Kidney epithelial cell (primary cell): ENCODE data around the gene ITGA2. TPM values are rescaled to one million over a fixed set of nuclear protein-coding genes. Genes with fewer than 3 reads are reported as not detected.

Experiments
- DNase-seq: peaks from one replicate; pipeline ENCODE4 v3.0.0-alpha.2; 2010; ENCODE audit warnings: low read depth
- H3K27me3 ChIP-seq: 2 replicates; pipeline ENCODE4 v1.6.0; 2011; ENCODE audit warnings: low read length; ENCODE audit not compliant: control insufficient read depth, insufficient read depth
- H3K36me3 ChIP-seq: 2 replicates; pipeline ENCODE4 v1.5.1; 2011; ENCODE audit warnings: low read length; ENCODE audit not compliant: control insufficient read depth, insufficient read depth
- H3K4me3 ChIP-seq: 2 replicates; pipeline ENCODE4 v1.5.1; 2011; ENCODE audit warnings: low read depth, mild to moderate bottlenecking, control low read depth, low read length
- total RNA-seq: library from RNA; depleted of rRNA; stranded (reverse); fragments of >200 nt; gene quantifications from 2 replicates; pipeline ENCODE4 v1.2.3, GENCODE V29; 2015
- TF ChIP-seq, protein P1 (sequence below): IDR thresholded peaks from 2 replicates; pipeline ENCODE4 v1.5.1; 2011; ENCODE audit warnings: mild to moderate bottlenecking, moderate library complexity, low read length, control low read depth, inconsistent platforms; ENCODE audit not compliant: insufficient read depth, poor library complexity, severe bottlenecking

ITGA2 gene
- total RNA-seq, 1 donor from 2014 or later: 62.0 TPM

DNA sequence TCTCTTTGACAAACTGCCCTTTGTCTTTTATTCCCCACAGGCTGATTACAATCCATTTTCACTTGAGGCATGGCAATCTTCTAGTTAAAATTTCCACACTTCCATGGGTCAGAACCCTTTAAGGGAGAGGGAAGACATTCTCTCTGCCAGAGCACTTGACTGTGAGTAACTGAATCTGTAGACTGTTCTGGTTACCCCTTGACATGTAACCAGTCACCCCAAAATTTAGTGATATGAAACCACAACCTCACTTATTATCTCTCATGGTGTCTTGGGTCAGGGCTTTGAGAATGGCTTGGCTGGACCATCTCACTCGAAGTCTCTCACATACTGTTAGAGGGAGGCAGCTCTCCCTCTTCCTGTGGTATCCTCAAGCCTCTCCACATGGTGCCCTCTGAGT is 14.0 kb downstream of the ITGA2 start:
- no peaks in the 10 kb centered on the region for H3K27me3 ChIP-seq
- TF ChIP-seq, protein P1, sequence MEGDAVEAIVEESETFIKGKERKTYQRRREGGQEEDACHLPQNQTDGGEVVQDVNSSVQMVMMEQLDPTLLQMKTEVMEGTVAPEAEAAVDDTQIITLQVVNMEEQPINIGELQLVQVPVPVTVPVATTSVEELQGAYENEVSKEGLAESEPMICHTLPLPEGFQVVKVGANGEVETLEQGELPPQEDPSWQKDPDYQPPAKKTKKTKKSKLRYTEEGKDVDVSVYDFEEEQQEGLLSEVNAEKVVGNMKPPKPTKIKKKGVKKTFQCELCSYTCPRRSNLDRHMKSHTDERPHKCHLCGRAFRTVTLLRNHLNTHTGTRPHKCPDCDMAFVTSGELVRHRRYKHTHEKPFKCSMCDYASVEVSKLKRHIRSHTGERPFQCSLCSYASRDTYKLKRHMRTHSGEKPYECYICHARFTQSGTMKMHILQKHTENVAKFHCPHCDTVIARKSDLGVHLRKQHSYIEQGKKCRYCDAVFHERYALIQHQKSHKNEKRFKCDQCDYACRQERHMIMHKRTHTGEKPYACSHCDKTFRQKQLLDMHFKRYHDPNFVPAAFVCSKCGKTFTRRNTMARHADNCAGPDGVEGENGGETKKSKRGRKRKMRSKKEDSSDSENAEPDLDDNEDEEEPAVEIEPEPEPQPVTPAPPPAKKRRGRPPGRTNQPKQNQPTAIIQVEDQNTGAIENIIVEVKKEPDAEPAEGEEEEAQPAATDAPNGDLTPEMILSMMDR: no peak
- no peaks in the 10 kb centered on the region for H3K36me3 ChIP-seq

DNA sequence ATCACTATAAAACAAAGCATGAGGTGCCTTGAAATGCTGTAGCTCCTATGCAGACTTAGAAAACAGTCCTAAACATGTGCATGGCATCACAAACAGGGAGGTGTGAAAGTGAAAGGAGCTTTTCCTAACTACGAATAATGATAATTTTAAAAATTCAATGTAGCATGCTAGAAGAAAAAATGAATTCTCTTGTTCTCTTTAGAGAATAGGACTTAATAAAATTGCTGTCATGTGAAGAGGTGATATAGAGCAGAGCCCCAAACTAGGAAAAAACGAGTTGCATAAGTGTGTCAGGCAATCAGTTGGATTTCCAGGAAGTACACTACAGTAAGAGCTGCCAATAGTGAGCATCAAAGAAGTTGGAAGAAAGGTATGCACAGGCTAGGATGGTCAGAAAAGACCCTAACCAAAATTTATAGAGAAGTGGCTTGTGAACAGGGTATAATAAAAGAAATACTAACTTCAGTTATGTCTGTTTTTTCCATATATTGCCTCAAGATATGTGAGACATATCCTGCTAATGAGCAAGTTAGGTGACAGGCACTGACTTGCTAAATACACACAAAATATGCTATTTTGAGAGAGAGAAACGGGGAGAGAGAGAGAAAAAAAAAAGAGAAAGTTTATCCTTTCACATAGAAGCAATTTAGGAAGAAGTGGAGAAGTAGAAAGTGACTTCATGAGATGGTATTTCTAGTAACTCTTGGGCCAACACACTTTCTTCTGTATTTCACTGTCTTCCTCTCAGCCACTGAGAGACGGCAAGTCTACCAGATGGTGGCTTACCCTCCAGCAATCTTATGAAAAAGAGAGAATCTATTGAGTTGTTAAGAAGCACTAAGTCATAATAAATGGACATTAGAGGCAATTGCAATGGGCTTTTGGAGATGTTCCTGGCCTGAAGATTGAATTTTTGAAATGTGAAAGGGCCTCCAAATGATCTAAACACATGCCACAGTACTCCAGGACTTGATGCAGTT is 18.0 kb downstream of the ITGA2 start:
- H3K36me3 ChIP-seq: no peaks in the 10 kb centered on the region
- TF ChIP-seq, protein P1: no peak
- DNase-seq: no peak
- no peak overlapping the region for H3K4me3 ChIP-seq
- H3K27me3 ChIP-seq: no peaks in the 10 kb centered on the region

More for the DNA sequence above, 14.0 kb downstream of the ITGA2 start:
- no peak for DNase-seq
- no peak overlapping the region for H3K4me3 ChIP-seq

DNA sequence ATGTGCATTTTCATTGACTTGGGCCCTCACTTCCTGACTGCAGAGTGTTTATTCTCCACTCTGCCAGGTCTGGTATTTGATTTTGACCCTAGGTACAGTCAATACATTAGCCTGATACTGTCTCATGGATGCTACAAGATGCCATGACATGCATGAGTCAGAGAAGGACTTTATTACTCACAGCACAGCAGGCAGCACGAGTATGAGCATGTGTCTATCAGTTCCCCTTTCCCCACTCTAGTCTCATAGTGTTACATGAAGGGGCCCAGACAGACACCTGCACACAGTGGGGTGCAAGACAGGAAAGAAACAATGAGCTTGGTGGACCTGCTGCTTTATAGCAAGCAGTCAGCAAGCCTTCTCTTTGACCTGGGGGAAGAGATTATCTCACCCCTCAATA is 19.6 kb downstream of the ITGA2 start:
- Histone ChIP-seq H3K27me3 (no peaks in the 10 kb centered on the region), H3K4me3 (no peak overlapping the region), H3K36me3 (no peaks in the 10 kb centered on the region)
- no peak for DNase-seq
- TF ChIP-seq, protein P1: no peak

DNA sequence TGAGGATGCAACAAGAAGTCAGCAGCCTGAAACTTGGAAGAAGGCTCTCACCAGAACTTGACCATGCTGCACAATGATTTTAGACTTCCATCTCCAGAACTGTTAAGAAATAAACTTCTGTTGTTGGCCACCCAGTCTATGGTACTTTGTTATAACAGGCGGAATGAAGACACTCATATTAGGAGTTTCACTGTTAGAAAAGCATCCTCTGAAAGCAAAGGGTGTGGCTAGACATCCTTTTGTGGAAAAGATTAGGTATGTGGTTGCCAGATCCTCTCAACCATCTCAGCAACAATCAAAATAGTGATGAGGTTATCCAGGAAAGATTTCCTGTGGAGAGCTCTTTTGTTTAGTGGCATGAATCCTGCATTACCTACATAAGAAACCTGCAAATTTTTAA is 20.7 kb downstream of the ITGA2 start:
- H3K36me3 ChIP-seq: no peaks in the 10 kb centered on the region
- H3K27me3 ChIP-seq: no peaks in the 10 kb centered on the region
- TF ChIP-seq, protein P1: no peak
- no peak for DNase-seq
- no peak overlapping the region for H3K4me3 ChIP-seq

DNA sequence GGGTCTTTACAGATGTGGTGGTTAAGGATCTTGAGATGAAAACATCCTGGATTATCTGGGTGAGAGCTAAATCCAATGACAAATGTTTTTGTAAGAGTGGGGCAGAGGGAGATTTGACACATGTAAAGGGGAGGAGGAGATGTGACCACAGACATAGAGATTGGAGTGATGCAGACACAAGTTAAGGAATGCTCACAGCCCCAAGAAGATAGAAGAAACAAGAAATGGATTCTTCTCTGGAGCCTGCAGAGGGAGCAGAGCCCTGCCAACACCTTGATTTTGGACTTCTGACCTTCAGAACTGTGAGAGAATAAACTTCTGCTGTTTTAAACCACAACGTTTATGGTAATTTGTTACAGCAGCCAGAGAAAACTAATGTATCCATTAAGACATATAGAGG is 21.7 kb downstream of the ITGA2 start:
- no peak for DNase-seq
- Histone ChIP-seq H3K4me3 (no peak overlapping the region), H3K27me3 (no peaks in the 10 kb centered on the region), H3K36me3 (no peaks in the 10 kb centered on the region)
- TF ChIP-seq, protein P1: no peak
